ENCODE results near the gene ZP2.

DNA sequence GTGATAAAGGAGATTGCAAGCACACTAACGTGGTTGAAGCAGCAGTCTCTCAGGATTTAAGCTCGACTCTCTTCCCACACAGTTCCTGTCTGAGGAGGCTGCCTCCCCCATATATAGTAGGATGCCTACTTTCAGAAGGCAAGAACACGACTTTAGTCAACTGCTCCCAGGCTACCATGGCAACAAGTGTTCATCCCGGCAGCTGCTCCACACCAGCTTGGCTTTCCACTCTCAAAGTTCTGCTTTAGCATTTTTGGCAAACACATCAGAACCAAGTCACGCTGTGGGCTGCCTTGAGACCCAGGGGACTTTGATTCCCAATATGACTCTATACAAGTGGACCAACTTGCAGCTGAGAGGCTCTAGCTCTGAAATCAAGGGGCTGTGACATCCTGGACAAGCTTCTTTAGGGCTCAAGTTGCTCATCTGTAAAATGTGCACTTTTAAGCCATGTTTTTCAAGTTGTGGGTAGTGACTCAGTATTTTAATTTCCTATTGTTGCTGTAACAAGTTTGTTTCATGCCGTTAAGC lies 16.5 kb downstream of the ZP2 start:
- TF ChIP-seq, protein P1, sequence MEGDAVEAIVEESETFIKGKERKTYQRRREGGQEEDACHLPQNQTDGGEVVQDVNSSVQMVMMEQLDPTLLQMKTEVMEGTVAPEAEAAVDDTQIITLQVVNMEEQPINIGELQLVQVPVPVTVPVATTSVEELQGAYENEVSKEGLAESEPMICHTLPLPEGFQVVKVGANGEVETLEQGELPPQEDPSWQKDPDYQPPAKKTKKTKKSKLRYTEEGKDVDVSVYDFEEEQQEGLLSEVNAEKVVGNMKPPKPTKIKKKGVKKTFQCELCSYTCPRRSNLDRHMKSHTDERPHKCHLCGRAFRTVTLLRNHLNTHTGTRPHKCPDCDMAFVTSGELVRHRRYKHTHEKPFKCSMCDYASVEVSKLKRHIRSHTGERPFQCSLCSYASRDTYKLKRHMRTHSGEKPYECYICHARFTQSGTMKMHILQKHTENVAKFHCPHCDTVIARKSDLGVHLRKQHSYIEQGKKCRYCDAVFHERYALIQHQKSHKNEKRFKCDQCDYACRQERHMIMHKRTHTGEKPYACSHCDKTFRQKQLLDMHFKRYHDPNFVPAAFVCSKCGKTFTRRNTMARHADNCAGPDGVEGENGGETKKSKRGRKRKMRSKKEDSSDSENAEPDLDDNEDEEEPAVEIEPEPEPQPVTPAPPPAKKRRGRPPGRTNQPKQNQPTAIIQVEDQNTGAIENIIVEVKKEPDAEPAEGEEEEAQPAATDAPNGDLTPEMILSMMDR (IDR thresholded peaks at IDR 0.05; ENCODE audit: low read depth, low read length, poor library complexity, severe bottlenecking): no peak
- no peak for TF ChIP-seq EZH2phosphoT487 (IDR thresholded peaks at IDR 0.05; ENCODE audit: borderline replicate concordance, low read length)
